ENCODE measurements around the gene KRTAP5-9. TPM values are rescaled to one million over a fixed set of nuclear protein-coding genes. Genes with fewer than 3 reads are reported as not detected.

KRTAP5-9 gene
- 1 to 10 TPM in 1 of 3 donors, under 1 TPM in 1, not detected in 1; 0.60 to 1.4 TPM for total RNA-seq
- long read RNA-seq, donor 1: 0 reads
- long read RNA-seq, donor 2: 0 reads

- intact Hi-C loops (cut with DNase I, micrococcal nuclease): no loop called here
- TF ChIP-seq CTCF (IDR thresholded peaks at IDR 0.05): no peak
- Histone ChIP-seq H3K4me1 (ENCODE audit: low read depth) (no peaks in the 10 kb centered on the region), H3K4me3 (no peak within 1 kb of the TSS), H3K9me3 (no peaks in the 10 kb centered on the region), H3K36me3 (ENCODE audit: low read depth) (no peaks in the 10 kb centered on the region)
- no peak for ATAC-seq
- DNase-seq: no peak
These were observed at the start of gene KRTAP5-9 for GRCh38 chr11:71548120-71548519. Gene KRTAP5-9 (plus strand): TSS chr11:71548420. CDS start chr11:71548658, 238 bp downstream.

- peaks cover 6% of the 10 kb centered on the region for H3K36me3 ChIP-seq (ENCODE audit: low read depth)
- H3K4me3 ChIP-seq: no peak overlapping the region
- DNase-seq (no peak), ATAC-seq (no peak)
- no peak for TF ChIP-seq CTCF (IDR thresholded peaks at IDR 0.05)
- no peaks in the 10 kb centered on the region for H3K4me1 ChIP-seq (ENCODE audit: low read depth)
- intact Hi-C loops (cut with DNase I, micrococcal nuclease): no loop called here
- no peaks in the 10 kb centered on the region for H3K9me3 ChIP-seq
These were observed 49.1 kb upstream of the KRTAP5-9 start for GRCh38 chr11:71499125-71499524.

- H3K36me3 ChIP-seq (ENCODE audit: low read depth): peaks cover 6% of the 10 kb centered on the region
- ATAC-seq (no peak), DNase-seq (no peak)
- H3K4me1 ChIP-seq (ENCODE audit: low read depth): no peaks in the 10 kb centered on the region
- intact Hi-C loops (cut with DNase I, micrococcal nuclease): no loop called here
- no peak for TF ChIP-seq CTCF (IDR thresholded peaks at IDR 0.05)
- no peak overlapping the region for H3K4me3 ChIP-seq
- H3K9me3 ChIP-seq: no peaks in the 10 kb centered on the region
These were observed 48.7 kb upstream of the KRTAP5-9 start for GRCh38 chr11:71499546-71499945.

GRCh38 chr11:71500601-71501021, 47.6 kb upstream of the KRTAP5-9 start:
- ATAC-seq: peak; percentile 54
- H3K4me3 ChIP-seq: no peak overlapping the region
- peaks cover 6% of the 10 kb centered on the region for H3K36me3 ChIP-seq (ENCODE audit: low read depth)
- DNase-seq: peak in 1 of 3 donors; percentile 29
- no peaks in the 10 kb centered on the region for H3K9me3 ChIP-seq
- intact Hi-C loops (cut with DNase I, micrococcal nuclease): no loop called here
- H3K4me1 ChIP-seq (ENCODE audit: low read depth): no peaks in the 10 kb centered on the region
- no peak for TF ChIP-seq CTCF (IDR thresholded peaks at IDR 0.05)

GRCh38 chr11:71501071-71501985, 46.9 kb upstream of the KRTAP5-9 start:
- no peak for TF ChIP-seq CTCF (IDR thresholded peaks at IDR 0.05)
- DNase-seq: no peak
- intact Hi-C loops (cut with DNase I, micrococcal nuclease): no loop called here
- Histone ChIP-seq H3K4me3 (no peak overlapping the region), H3K36me3 (ENCODE audit: low read depth) (peaks cover 6% of the 10 kb centered on the region), H3K9me3 (no peaks in the 10 kb centered on the region), H3K4me1 (ENCODE audit: low read depth) (no peaks in the 10 kb centered on the region)
- no peak for ATAC-seq
